KMS-11 (cell line): ENCODE results near the gene SLC35F6.

ENCODE experiments used
- H2AFZ ChIP-seq: fragments of 200-600 bp; sonication (generic); 2 replicates; pipeline ENCODE4 v1.6.1; 2016; ENCODE audit warnings: antibody characterized with exemption, mixed run types, low read depth
- H3K27ac ChIP-seq: fragments of 200-600 bp; sonication (generic); 2 replicates; pipeline ENCODE4 v1.6.1; 2016; ENCODE audit warnings: mild to moderate bottlenecking, mixed run types
- H3K27me3 ChIP-seq: fragments of 200-600 bp; sonication (generic); 2 replicates; pipeline ENCODE4 v1.6.1; 2017; ENCODE audit warnings: mild to moderate bottlenecking, low read depth, mixed run types, moderate library complexity; ENCODE audit not compliant: insufficient read depth
- H3K36me3 ChIP-seq: fragments of 200-600 bp; sonication (generic); 2 replicates; pipeline ENCODE4 v1.6.1; 2017; ENCODE audit warnings: mild to moderate bottlenecking, mixed run types; ENCODE audit not compliant: insufficient read depth
- H3K4me1 ChIP-seq: fragments of 200-600 bp; sonication (generic); 2 replicates; pipeline ENCODE4 v1.6.1; 2016; ENCODE audit warnings: mild to moderate bottlenecking, low read depth, mixed run types; ENCODE audit not compliant: poor library complexity, severe bottlenecking
- H3K4me2 ChIP-seq: fragments of 200-600 bp; sonication (generic); 2 replicates; pipeline ENCODE4 v1.7.0; 2016; ENCODE audit warnings: mild to moderate bottlenecking, mixed run types
- H3K4me3 ChIP-seq: fragments of 200-600 bp; sonication (generic); IDR thresholded peaks from 2 replicates; pipeline ENCODE4 v1.6.1; 2017; ENCODE audit warnings: low read depth, low read length, mixed read lengths; ENCODE audit not compliant: insufficient read depth
- H3K79me2 ChIP-seq: fragments of 200-600 bp; sonication (generic); 2 replicates; pipeline ENCODE4 v1.6.1; 2016; ENCODE audit warnings: low read depth, mixed run types; ENCODE audit not compliant: insufficient read depth
- H3K9ac ChIP-seq: fragments of 200-600 bp; sonication (generic); 2 replicates; pipeline ENCODE4 v1.6.1; 2016; ENCODE audit warnings: mild to moderate bottlenecking, mixed run types
- H4K20me1 ChIP-seq: fragments of 200-600 bp; sonication (generic); 2 replicates; pipeline ENCODE4 v1.6.1; 2016; ENCODE audit warnings: mild to moderate bottlenecking, mixed run types; ENCODE audit not compliant: insufficient read depth
- TF ChIP-seq, protein P1 (sequence below): fragments of 200-600 bp; sonication (generic); conservative IDR thresholded peaks from 2 replicates; pipeline ENCODE4 v1.6.1; 2017; ENCODE audit warnings: low read depth, mild to moderate bottlenecking, antibody characterized with exemption, low read length, moderate library complexity, mixed read lengths

SLC35F6 gene

DNA sequence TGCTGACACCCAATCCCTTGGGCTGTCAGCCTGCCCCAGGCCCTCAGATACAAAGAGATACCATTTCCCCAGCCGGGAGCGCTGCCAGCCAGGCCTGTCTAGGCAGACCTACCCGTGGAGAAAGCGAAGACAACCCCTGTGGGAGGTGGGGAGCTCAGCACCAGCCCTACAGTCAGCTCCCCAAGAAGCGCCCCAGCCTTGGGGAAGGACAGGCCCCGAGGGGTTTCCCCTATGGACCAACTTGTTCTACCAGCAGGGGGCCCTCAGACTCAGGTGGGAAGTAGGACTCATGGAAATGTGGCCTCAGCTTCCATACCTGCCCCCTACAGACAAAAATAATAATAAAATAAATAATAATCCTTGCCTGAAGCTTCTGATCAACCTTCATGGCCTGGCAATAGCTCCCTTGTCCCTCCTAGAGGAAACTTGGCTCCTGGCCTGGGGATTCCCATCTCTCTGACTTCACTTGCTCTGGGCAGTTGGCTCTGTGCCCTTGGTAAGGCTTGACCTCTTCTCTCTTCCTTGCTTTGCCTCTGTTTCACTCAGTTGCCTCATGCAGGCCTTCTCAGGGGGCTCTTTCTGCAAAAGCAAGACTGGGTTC, 7.0 kb downstream of the SLC35F6 start:
- no peak overlapping the region for H3K9ac ChIP-seq
- peaks cover 13% of the 10 kb centered on the region; the same call in 1 of the 2 replicates for H3K79me2 ChIP-seq
- peak overlapping the region; percentile 55 for H3K4me2 ChIP-seq
- H3K4me1 ChIP-seq = peaks cover 60% of the 10 kb centered on the region
- TF ChIP-seq, protein P1, sequence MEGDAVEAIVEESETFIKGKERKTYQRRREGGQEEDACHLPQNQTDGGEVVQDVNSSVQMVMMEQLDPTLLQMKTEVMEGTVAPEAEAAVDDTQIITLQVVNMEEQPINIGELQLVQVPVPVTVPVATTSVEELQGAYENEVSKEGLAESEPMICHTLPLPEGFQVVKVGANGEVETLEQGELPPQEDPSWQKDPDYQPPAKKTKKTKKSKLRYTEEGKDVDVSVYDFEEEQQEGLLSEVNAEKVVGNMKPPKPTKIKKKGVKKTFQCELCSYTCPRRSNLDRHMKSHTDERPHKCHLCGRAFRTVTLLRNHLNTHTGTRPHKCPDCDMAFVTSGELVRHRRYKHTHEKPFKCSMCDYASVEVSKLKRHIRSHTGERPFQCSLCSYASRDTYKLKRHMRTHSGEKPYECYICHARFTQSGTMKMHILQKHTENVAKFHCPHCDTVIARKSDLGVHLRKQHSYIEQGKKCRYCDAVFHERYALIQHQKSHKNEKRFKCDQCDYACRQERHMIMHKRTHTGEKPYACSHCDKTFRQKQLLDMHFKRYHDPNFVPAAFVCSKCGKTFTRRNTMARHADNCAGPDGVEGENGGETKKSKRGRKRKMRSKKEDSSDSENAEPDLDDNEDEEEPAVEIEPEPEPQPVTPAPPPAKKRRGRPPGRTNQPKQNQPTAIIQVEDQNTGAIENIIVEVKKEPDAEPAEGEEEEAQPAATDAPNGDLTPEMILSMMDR = 0 out of 2 replicates have a peak, but pooled peaks have one; percentile 17
- H3K27me3 ChIP-seq = no peaks in the 10 kb centered on the region
- no peaks in the 10 kb centered on the region for H4K20me1 ChIP-seq
- H3K4me3 ChIP-seq = no peak overlapping the region
- peak overlapping the region; percentile 65 for H3K27ac ChIP-seq
- H3K36me3 ChIP-seq = no peaks in the 10 kb centered on the region
- no peak overlapping the region for H2AFZ ChIP-seq

DNA sequence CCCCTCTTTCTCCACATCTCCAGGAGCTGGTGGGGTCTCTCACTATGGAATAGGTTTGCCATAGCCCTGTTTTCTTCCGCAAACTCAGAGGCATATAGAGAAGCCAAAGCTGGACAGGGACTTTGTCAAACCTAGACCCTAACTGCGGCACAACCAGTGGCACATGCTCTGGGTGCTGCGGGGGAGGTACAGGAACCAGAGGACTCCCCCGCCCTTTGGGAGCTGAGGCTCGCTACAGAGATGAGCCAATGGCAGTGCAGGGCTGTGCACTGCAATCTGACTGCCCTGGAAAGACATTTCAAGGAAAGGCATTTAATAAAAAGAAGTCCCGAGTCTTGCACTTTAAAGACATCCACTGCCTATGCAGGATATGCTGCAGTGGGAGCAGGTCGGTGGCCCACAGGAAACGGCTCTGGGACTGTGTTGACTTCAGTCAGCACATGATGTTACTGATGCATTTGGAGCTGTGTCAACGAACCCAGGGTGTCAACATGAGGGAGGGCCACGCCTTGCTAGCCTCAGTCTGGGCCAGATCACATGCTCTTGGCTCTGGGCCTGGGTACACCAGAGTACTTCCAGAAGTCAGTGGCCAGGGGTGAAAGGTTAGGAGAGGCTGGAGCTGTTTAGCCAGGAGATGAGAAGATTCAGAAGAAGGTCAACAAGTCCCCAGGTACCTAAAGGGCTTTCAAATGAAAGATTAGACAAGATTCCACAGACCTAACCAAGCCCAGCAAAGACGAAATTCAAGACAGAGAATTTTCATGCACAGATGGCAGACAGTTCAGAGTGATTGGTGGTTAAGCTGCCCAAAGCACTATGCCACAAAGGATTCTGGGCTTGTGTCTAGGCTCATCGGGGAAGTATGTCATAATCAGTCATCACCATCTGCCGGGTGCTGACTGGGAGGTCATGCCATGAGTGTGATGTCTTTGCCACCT, 8.2 kb downstream of the SLC35F6 start:
- Histone ChIP-seq H2AFZ (no peak overlapping the region), H4K20me1 (no peaks in the 10 kb centered on the region), H3K27ac (peak overlapping the region; percentile 65), H3K36me3 (no peaks in the 10 kb centered on the region), H3K4me1 (peaks cover 54% of the 10 kb centered on the region), H3K9ac (no peak overlapping the region), H3K27me3 (no peaks in the 10 kb centered on the region), H3K4me2 (peak overlapping the region; percentile 55), H3K79me2 (peaks cover 13% of the 10 kb centered on the region; the same call in 1 of the 2 replicates), H3K4me3 (no peak overlapping the region)
- TF ChIP-seq, protein P1 = no peak

DNA sequence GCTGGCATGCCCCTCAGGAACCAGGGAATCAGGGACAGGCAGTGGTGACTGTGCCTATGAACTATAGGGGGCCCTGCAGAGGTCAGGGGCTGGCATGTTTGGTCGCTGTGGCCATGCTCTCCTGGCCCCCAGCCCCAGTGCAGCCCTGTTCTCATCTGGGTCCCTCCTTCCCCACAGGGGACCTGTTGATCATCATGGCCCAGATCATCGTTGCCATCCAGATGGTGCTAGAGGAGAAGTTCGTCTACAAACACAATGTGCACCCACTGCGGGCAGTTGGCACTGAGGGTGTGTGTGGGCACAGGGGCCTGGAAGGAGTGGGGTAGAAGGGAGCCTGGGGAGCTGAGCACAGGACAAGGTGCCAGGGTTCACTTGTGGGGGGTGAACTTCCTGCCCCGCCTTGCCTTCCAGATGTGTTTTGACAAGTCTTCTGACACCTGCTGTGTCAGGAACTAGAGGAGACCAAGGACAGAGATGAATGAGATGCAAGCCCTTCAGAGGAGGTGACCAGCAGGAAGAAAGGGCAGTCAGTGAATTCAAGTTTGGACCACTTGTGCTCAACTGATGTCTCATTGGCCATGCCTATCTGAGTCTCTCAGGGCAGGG, 12.2 kb downstream of the SLC35F6 start:
- TF ChIP-seq, protein P1 = no peak
- H3K4me1 ChIP-seq = peaks cover 30% of the 10 kb centered on the region
- no peak overlapping the region for H3K27ac ChIP-seq
- H3K79me2 ChIP-seq = 0 out of 2 replicates have a peak, but pooled peaks cover 9% of the 10 kb centered on the region
- no peak overlapping the region for H2AFZ ChIP-seq
- H4K20me1 ChIP-seq = no peaks in the 10 kb centered on the region
- H3K4me2 ChIP-seq = no peak overlapping the region
- H3K9ac ChIP-seq = no peak overlapping the region
- H3K36me3 ChIP-seq = no peaks in the 10 kb centered on the region
- H3K27me3 ChIP-seq = no peaks in the 10 kb centered on the region
- H3K4me3 ChIP-seq = no peak overlapping the region

DNA sequence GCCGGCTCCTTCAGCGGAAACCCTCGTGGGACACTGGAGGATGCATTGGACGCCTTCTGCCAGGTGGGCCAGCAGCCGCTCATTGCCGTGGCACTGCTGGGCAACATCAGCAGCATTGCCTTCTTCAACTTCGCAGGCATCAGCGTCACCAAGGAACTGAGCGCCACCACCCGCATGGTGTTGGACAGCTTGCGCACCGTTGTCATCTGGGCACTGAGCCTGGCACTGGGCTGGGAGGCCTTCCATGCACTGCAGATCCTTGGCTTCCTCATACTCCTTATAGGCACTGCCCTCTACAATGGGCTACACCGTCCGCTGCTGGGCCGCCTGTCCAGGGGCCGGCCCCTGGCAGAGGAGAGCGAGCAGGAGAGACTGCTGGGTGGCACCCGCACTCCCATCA, 14.0 kb downstream of the SLC35F6 start:
- Histone ChIP-seq H3K27ac (no peak overlapping the region), H3K79me2 (no peaks in the 10 kb centered on the region), H2AFZ (no peak overlapping the region), H3K36me3 (no peaks in the 10 kb centered on the region), H3K4me2 (no peak overlapping the region), H3K4me3 (no peak overlapping the region), H3K9ac (no peak overlapping the region), H3K27me3 (no peaks in the 10 kb centered on the region), H3K4me1 (peaks cover 12% of the 10 kb centered on the region), H4K20me1 (no peaks in the 10 kb centered on the region)
- TF ChIP-seq, protein P1 = no peak
